ENCODE measurements around the gene ARID1B. TPM values are rescaled to one million over a fixed set of nuclear protein-coding genes. Genes with fewer than 3 reads are reported as not detected.

ARID1B gene
- total and polyA plus RNA-seq, 10 donors, result 17.7 to 223 (median 141) TPM

DNA sequence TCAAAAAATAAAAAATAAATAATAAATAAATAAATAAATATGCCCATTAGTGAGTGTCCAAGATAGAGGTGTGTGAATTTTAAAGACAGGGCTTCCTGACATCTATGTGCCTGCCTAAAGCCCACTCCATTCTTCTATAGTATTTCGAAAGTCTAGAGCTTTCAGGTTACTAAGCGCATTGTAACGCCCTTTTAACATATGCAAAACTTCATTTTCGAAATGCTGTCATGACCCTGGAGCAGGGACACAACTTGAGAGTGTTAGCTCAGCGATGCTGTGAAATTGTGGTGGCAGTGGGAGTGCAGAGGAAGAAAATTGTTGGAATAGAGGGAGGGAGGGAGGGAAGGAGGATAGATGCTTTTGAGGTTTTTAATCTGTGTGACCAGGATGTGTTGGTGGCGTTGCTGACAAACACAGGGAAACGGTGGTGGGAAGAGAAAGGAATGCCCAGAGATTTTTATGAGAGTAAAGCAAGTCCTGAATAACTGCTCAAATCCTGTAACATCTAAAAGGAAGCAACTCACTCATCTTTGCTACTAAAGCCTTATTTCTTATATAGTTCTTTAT lies 169.3 kb downstream of the ARID1B start:
- H3K36me3 ChIP-seq, result no peaks in the 10 kb centered on the region
- H3K27me3 ChIP-seq (replicated peaks in 1 of 7), result no peaks in the 10 kb centered on the region
- intact Hi-C loops (cut with DNase I; ENCODE audit: low total_unique reads), result no loop called here
- DNase-seq, result no peak
- 61 to 76% (median 67%) methylated on average over 7 of the region's 7 CpGs for WGBS, 5 donors
- TF ChIP-seq, protein P1, sequence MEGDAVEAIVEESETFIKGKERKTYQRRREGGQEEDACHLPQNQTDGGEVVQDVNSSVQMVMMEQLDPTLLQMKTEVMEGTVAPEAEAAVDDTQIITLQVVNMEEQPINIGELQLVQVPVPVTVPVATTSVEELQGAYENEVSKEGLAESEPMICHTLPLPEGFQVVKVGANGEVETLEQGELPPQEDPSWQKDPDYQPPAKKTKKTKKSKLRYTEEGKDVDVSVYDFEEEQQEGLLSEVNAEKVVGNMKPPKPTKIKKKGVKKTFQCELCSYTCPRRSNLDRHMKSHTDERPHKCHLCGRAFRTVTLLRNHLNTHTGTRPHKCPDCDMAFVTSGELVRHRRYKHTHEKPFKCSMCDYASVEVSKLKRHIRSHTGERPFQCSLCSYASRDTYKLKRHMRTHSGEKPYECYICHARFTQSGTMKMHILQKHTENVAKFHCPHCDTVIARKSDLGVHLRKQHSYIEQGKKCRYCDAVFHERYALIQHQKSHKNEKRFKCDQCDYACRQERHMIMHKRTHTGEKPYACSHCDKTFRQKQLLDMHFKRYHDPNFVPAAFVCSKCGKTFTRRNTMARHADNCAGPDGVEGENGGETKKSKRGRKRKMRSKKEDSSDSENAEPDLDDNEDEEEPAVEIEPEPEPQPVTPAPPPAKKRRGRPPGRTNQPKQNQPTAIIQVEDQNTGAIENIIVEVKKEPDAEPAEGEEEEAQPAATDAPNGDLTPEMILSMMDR (IDR thresholded peaks at IDR 0.05 in 8 of 11, conservative IDR thresholded peaks at IDR 0.05 in 3 of 11), result no peak
- TF ChIP-seq POLR2A (IDR thresholded peaks at IDR 0.05) (no peak), POLR2AphosphoS5 (IDR thresholded peaks at IDR 0.05) (no peak)
- H3K4me1 ChIP-seq, result peaks cover 0 to 96% (median 35%) of the 10 kb centered on the region in 6 donors
- no peak overlapping the region for H3K27ac ChIP-seq
- H3K9me3 ChIP-seq, result no peaks in the 10 kb centered on the region
- H3K4me3 ChIP-seq, result no peak overlapping the region

DNA sequence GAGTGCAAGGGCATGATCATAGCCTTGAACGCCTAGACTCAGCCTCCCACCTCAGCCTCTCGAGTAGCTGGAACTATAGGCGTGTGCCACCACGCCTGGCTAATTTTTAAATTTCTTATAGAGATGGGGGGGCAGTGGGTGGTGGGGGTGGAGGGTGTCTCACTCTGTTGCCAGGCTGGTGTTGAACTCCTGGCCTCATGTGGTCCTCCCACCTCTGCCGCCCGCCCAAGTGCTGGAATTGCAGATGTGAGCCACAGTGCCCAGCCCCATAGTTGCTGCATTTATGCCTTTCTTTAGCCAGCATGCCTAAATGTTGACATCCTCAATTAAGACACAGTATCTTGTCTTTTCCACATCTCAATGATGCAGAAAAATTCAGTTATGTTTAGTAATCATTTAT lies 171.1 kb downstream of the ARID1B start:
- Histone ChIP-seq H3K9me3 (no peaks in the 10 kb centered on the region), H3K4me3 (no peak overlapping the region), H3K27me3 (replicated peaks in 1 of 7) (no peaks in the 10 kb centered on the region), H3K36me3 (no peaks in the 10 kb centered on the region), H3K27ac (no peak overlapping the region), H3K4me1 (peaks cover 0 to 97% (median 44%) of the 10 kb centered on the region in 6 donors)
- WGBS, 5 donors, result 84 to 90% (median 85%) methylated on average over 6 of the region's 6 CpGs
- DNase-seq, result no peak
- no peak for TF ChIP-seq POLR2AphosphoS5 (IDR thresholded peaks at IDR 0.05)
- no peak for TF ChIP-seq POLR2A (IDR thresholded peaks at IDR 0.05)
- TF ChIP-seq, protein P1 (IDR thresholded peaks at IDR 0.05 in 8 of 11, conservative IDR thresholded peaks at IDR 0.05 in 3 of 11), result no peak
- intact Hi-C loops (cut with DNase I; ENCODE audit: low total_unique reads), result no loop called here

DNA sequence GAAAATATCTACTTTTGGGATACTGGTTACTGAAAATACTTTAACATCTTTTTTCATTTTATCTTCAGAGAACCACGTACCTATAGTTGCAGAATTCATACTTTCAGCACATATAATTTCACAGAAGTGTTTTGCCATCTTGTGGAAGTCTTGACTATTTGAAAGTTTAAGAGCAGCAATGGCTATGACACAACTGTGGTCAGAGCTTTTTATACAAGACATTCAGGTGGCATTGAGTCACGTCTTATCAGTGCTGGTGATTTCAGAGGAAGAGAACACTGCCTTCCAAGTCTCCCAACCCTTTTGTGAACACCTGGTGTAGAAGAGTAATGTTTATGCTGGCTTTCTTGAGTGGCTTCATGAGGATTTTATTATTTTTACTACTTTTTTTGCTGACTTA lies 171.6 kb downstream of the ARID1B start:
- intact Hi-C loops (cut with DNase I; ENCODE audit: low total_unique reads), result no loop called here
- no peaks in the 10 kb centered on the region for H3K27me3 ChIP-seq (replicated peaks in 1 of 7)
- H3K4me3 ChIP-seq, result no peak overlapping the region
- H3K36me3 ChIP-seq, result no peaks in the 10 kb centered on the region
- no peak for DNase-seq
- TF ChIP-seq POLR2A (IDR thresholded peaks at IDR 0.05) (no peak), POLR2AphosphoS5 (IDR thresholded peaks at IDR 0.05) (no peak)
- TF ChIP-seq, protein P1 (IDR thresholded peaks at IDR 0.05 in 8 of 11, conservative IDR thresholded peaks at IDR 0.05 in 3 of 11), result no peak
- WGBS, 5 donors, result 55 to 90% (median 71%) methylated on average over 2 of the region's 2 CpGs
- H3K4me1 ChIP-seq, result peaks cover 3 to 99% (median 49%) of the 10 kb centered on the region in 6 donors
- no peaks in the 10 kb centered on the region for H3K9me3 ChIP-seq
- H3K27ac ChIP-seq, result no peak overlapping the region

DNA sequence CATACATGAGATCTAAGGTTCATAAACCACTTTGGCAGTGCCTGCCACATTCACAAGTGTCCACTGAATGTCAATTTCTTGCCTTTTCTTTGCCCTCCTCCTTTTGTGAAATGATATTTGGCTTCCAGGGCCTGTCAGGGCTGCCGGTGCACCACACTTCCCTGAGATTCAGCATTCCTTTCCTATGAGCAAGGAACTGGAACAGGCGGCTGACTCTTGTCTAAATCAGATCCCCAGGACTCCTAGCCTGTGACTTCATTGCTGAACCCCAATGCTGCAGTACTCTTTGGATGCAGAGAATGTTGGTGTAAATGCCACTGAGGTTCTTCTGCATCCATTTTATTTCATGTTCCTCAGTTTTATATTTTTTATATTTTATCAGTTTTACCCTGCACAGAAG lies 172.2 kb downstream of the ARID1B start:
- Histone ChIP-seq H3K27ac (no peak overlapping the region), H3K4me3 (no peak overlapping the region), H3K27me3 (replicated peaks in 1 of 7) (no peaks in the 10 kb centered on the region), H3K36me3 (no peaks in the 10 kb centered on the region), H3K9me3 (no peaks in the 10 kb centered on the region), H3K4me1 (peaks cover 9 to 99% (median 54%) of the 10 kb centered on the region in 6 donors)
- 70 to 89% (median 83%) methylated on average over 2 of the region's 2 CpGs for WGBS, 5 donors
- intact Hi-C loops (cut with DNase I; ENCODE audit: low total_unique reads), result no loop called here
- TF ChIP-seq POLR2A (IDR thresholded peaks at IDR 0.05), result no peak
- TF ChIP-seq, protein P1 (IDR thresholded peaks at IDR 0.05 in 8 of 11, conservative IDR thresholded peaks at IDR 0.05 in 3 of 11), result no peak
- no peak for TF ChIP-seq POLR2AphosphoS5 (IDR thresholded peaks at IDR 0.05)
- DNase-seq, result no peak
